Suprapubic skin (tissue), 4 donors: ENCODE results near the gene PHACTR1. TPM values are rescaled to one million over a fixed set of nuclear protein-coding genes. Genes with fewer than 3 reads are reported as not detected.

ENCODE experiments used
- DNase-seq, 2 donors: peaks; one replicate each; pipeline ENCODE4 v3.0.0-alpha.2; 2019; ENCODE audit warnings: low spot score in 2 of 2
- H3K27ac ChIP-seq: fragments of 200-600 bp; sonication (generic); one replicate; pipeline ENCODE4 v1.5.1; 2019
- H3K27me3 ChIP-seq: fragments of 200-600 bp; sonication (generic); one replicate; pipeline ENCODE4 v1.5.1; 2019
- H3K36me3 ChIP-seq: fragments of 200-600 bp; sonication (generic); one replicate; pipeline ENCODE4 v1.5.1; 2019
- H3K4me1 ChIP-seq: fragments of 200-600 bp; sonication (generic); one replicate; pipeline ENCODE4 v1.5.1; 2019
- H3K4me3 ChIP-seq: fragments of 200-600 bp; sonication (generic); one replicate; pipeline ENCODE4 v1.5.1; 2019; ENCODE audit warnings: mild to moderate bottlenecking
- H3K9me3 ChIP-seq: fragments of 200-600 bp; sonication (generic); one replicate; pipeline ENCODE4 v1.5.1; 2019
- EP300 ChIP-seq: sonication (generic); formaldehyde crosslinking; IDR thresholded peaks from one replicate; pipeline ENCODE4 v1.6.1; 2017; ENCODE audit warnings: antibody characterized with exemption
- POLR2A ChIP-seq, 2 donors: fragments of 450-650 bp; IDR thresholded peaks; one replicate each; pipeline ENCODE4 v1.6.1; 2017; ENCODE audit warnings: antibody characterized with exemption in 2 of 2, mild to moderate bottlenecking in 2 of 2, moderate library complexity in 2 of 2
- POLR2AphosphoS5 ChIP-seq, 3 donors: sonication (generic); formaldehyde crosslinking; IDR thresholded peaks; one replicate each; pipeline ENCODE4 v1.6.1; 2017; ENCODE audit warnings: antibody characterized with exemption in 3 of 3
- WGBS: methylation state at CpG from one replicate; pipeline ENCODE4 v1.1.5; 2018; 5-methylcytosine and 5-hydroxymethylcytosine counted together
- total RNA-seq, 4 donors: library from RNA; depleted of rRNA; stranded (reverse); fragments of >200 nt; gene quantifications; one replicate each; pipeline ENCODE4 v1.1.0, GENCODE V29; 2016
- TF ChIP-seq, protein P1 (sequence below), 2 donors: fragments of 200-600 bp in 1 of 2; fragments of 450-650 bp in 1 of 2; sonication (generic) in 1 of 2; IDR thresholded peaks; one replicate each; pipeline ENCODE4 v1.5.1; 2016 to 2019; ENCODE audit warnings: antibody characterized with exemption in 2 of 2, mild to moderate bottlenecking in 1 of 2, moderate library complexity in 1 of 2

PHACTR1 gene
- total RNA-seq, 4 donors from 2014 or later, result 4.0 to 8.2 (median 6.4) TPM

GRCh38 chr6:13014504-13015378, 298.2 kb downstream of the PHACTR1 start:
- Histone ChIP-seq H3K27ac (no peak overlapping the region), H3K4me3 (peak overlapping the region; percentile 59)

DNA sequence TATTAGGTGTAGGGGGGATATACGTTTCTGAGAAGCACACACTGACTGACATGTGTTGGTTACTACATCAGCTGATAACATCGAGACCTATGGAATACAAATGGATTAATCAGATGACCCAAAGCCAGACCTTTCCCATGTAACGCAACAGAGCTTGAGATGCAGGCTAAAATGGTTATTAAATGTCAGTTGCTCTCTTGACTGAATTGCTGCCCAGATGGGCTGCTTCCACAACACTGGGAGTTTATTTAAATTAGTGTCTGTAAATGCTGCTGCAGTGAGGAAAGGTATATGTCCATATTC, 298.8 kb downstream of the PHACTR1 start:
- WGBS, result 76% methylated on average over 3 of the region's 3 CpGs
- no peak overlapping the region for H3K27ac ChIP-seq
- no peak for DNase-seq

More at GRCh38 chr6:13014504-13015378, 298.2 kb downstream of the PHACTR1 start:
- H3K27me3 ChIP-seq, result peaks cover 4% of the 10 kb centered on the region
- H3K4me1 ChIP-seq, result peaks cover 36% of the 10 kb centered on the region
- 25% methylated on average over 26 of the region's 40 CpGs for WGBS
- TF ChIP-seq, protein P1, sequence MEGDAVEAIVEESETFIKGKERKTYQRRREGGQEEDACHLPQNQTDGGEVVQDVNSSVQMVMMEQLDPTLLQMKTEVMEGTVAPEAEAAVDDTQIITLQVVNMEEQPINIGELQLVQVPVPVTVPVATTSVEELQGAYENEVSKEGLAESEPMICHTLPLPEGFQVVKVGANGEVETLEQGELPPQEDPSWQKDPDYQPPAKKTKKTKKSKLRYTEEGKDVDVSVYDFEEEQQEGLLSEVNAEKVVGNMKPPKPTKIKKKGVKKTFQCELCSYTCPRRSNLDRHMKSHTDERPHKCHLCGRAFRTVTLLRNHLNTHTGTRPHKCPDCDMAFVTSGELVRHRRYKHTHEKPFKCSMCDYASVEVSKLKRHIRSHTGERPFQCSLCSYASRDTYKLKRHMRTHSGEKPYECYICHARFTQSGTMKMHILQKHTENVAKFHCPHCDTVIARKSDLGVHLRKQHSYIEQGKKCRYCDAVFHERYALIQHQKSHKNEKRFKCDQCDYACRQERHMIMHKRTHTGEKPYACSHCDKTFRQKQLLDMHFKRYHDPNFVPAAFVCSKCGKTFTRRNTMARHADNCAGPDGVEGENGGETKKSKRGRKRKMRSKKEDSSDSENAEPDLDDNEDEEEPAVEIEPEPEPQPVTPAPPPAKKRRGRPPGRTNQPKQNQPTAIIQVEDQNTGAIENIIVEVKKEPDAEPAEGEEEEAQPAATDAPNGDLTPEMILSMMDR (IDR thresholded peaks at IDR 0.05), result no peak
- TF ChIP-seq EP300, result no peak
- no peak for TF ChIP-seq POLR2AphosphoS5 (IDR thresholded peaks at IDR 0.05)
- TF ChIP-seq POLR2A (IDR thresholded peaks at IDR 0.05), result no peak
- no peak for DNase-seq
- no peaks in the 10 kb centered on the region for H3K36me3 ChIP-seq
- H3K9me3 ChIP-seq, result no peaks in the 10 kb centered on the region

DNA sequence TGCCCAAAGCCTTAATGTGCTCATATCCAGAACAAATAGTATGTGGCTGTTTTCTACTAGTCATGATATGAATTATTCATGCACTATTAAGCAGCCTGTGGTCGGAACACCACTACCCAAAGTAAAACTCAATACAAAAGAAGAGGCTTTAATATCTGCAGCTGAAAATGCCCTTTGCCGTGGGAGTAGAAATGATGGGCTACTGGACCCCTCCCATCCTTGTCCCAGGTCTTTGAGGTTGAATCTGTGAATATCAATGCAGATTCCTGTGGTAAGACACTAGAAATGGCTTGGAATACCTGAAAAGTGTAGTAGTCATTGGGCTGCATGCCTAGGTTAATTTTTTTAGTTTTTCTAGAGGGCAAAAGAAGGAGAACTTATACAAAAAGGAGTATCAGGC, 308.0 kb downstream of the PHACTR1 start:
- Histone ChIP-seq H3K4me1 (peaks cover 5% of the 10 kb centered on the region), H3K27me3 (no peaks in the 10 kb centered on the region), H3K36me3 (no peaks in the 10 kb centered on the region), H3K9me3 (no peaks in the 10 kb centered on the region), H3K4me3 (no peak overlapping the region), H3K27ac (no peak overlapping the region)
- 87% methylated on average over 2 of the region's 2 CpGs for WGBS
- TF ChIP-seq POLR2A (IDR thresholded peaks at IDR 0.05), result no peak
- no peak for TF ChIP-seq POLR2AphosphoS5 (IDR thresholded peaks at IDR 0.05)
- DNase-seq, result no peak

More for the DNA sequence above, 298.8 kb downstream of the PHACTR1 start:
- Histone ChIP-seq H3K36me3 (no peaks in the 10 kb centered on the region), H3K9me3 (no peaks in the 10 kb centered on the region), H3K4me1 (peaks cover 36% of the 10 kb centered on the region), H3K4me3 (peak overlapping the region; percentile 59), H3K27me3 (peaks cover 4% of the 10 kb centered on the region)
- TF ChIP-seq, protein P1 (IDR thresholded peaks at IDR 0.05), result no peak
- TF ChIP-seq EP300 (no peak), POLR2A (IDR thresholded peaks at IDR 0.05) (no peak)

DNA sequence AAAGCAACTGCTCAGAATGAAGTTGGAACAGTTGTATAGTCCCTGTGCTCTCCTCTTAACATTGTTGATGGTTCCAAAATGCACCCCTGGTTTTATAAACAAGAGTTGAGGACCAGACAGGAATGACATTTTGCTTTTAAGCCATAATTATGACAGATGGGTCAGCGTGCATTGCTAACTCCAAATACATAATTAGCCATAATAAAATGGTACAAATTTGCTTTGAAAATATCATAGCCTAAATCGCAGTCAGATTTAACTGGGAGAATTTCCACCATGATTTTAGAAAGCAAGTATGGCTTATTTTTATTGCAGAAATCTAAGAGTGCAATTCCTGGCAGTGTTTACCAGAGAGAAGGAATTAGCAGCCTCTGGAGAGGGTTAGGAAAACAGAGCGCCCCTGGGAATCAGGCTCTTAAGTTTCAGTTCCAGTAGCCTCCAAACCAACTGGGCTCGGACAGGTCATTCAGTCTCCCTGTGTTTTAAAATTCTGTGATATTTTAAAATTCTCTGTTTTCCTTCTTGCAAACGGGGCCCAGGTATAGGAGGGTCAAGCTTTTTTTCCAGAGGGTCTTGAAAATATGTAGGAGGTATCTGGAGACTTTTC, 309.4 kb downstream of the PHACTR1 start:
- Histone ChIP-seq H3K27ac (no peak overlapping the region), H3K4me3 (no peak overlapping the region), H3K36me3 (no peaks in the 10 kb centered on the region), H3K4me1 (peaks cover 8% of the 10 kb centered on the region), H3K9me3 (no peaks in the 10 kb centered on the region), H3K27me3 (no peaks in the 10 kb centered on the region)
- TF ChIP-seq, protein P1 (IDR thresholded peaks at IDR 0.05), result no peak
- TF ChIP-seq POLR2AphosphoS5 (IDR thresholded peaks at IDR 0.05) (no peak), EP300 (no peak), POLR2A (IDR thresholded peaks at IDR 0.05) (no peak)
- no peak for DNase-seq
- 52% methylated on average over 5 of the region's 5 CpGs for WGBS

DNA sequence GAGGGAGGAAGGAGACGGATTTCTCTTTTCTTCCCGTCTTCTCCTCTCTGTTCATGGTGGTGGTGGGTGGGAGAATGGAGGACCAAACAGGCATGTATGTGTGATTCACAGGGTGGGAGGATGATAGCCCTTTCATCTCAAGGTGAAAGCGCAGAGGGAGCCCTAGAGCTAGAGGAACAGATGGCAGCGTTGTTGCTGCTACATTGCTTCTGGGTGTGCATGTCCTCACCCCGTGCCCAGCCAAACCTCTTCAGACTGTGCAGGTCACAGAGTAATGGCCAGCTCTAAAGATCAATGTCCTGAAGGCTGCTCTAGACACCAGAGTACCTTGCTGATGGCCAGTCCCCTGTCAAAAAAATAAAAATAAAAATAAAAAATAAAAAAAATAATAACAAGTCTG, 310.0 kb downstream of the PHACTR1 start:
- DNase-seq, result no peak
- TF ChIP-seq EP300 (no peak), POLR2AphosphoS5 (IDR thresholded peaks at IDR 0.05) (no peak), POLR2A (IDR thresholded peaks at IDR 0.05) (no peak)
- TF ChIP-seq, protein P1 (IDR thresholded peaks at IDR 0.05), result no peak
- Histone ChIP-seq H3K4me1 (peaks cover 8% of the 10 kb centered on the region), H3K27ac (no peak overlapping the region), H3K36me3 (no peaks in the 10 kb centered on the region), H3K4me3 (no peak overlapping the region), H3K9me3 (no peaks in the 10 kb centered on the region), H3K27me3 (no peaks in the 10 kb centered on the region)
- 54% methylated on average over 5 of the region's 5 CpGs for WGBS
